Mammary epithelial cell (primary cell): ENCODE measurements around the gene SF3B6.

Experiments used
- CTCF ChIP-seq, 2 donors: IDR thresholded peaks in 1 of 2; conservative IDR thresholded peaks in 1 of 2; 2 replicates each; pipeline ENCODE4 v1.5.1; 2011 to 2012; ENCODE audit warnings: inconsistent platforms in 2 of 2, low read length in 2 of 2, mild to moderate bottlenecking in 2 of 2, control low read depth in 1 of 2, low read depth in 1 of 2; ENCODE audit not compliant: insufficient read depth in 1 of 2; ENCODE audit errors: extremely low read depth in 1 of 2
- EZH2 ChIP-seq: IDR thresholded peaks from 2 replicates; pipeline ENCODE4 v1.6.1; 2012; ENCODE audit warnings: low read length, inconsistent platforms, borderline replicate concordance

- TF ChIP-seq CTCF (conservative IDR thresholded peaks at IDR 0.05 in 1 of 2, IDR thresholded peaks at IDR 0.05 in 1 of 2; ENCODE audit: extremely low read depth in 1 of 2, insufficient read depth in 1 of 2, low read depth in 1 of 2, low read length in 2 of 2) = no peak
- no peak for TF ChIP-seq EZH2
These were observed 7.7 kb upstream of the SF3B6 start for GRCh38 chr2:24083567-24084385.
